Measurements from ENCODE around the gene IGFL1.
"Not testable (repeated sequence)": the region's sequence is repeated elsewhere in the genome, so short reads cannot be mapped to it uniquely, and the experiment has no call there.

IGFL1 gene

DNA sequence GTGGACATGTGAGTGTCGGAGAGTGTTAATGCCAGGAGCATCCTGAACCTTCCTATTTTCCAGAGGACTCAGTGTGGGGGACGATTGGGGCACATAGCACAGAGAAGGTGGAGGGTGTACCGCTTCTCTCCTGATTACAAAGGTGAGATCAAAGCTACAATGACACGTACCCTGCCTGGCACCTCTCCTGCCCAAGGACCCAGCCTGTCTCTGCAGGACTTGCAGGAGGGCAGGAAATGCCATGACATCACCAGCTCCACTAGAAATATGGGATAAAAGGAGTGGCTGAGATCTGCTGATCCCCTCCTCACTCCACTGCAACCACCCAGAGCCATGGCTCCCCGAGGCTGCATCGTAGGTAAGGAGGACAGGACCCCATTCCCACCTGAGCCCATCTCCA, at the start of gene IGFL1:
Gene IGFL1, plus strand, starts transcription at position 301 of the 400 bp plus-strand sequence. Its CDS starts 33 bp downstream, at position 334.
- H3K9ac ChIP-seq (ENCODE audit: low read length): no peak within 1 kb of the TSS
- no peaks in the 10 kb centered on the region for H3K9me3 ChIP-seq (ENCODE audit: low read length)
- H3K27me3 ChIP-seq (ENCODE audit: control insufficient read depth in 1 of 2, insufficient read depth in 2 of 2, low read length in 2 of 2): peaks cover 0 to 15% of the 10 kb centered on the region in 2 donors
- H3K27ac ChIP-seq (ENCODE audit: low read depth, low read length): no peak within 1 kb of the TSS
- no peak within 1 kb of the TSS for H3K4me3 ChIP-seq (ENCODE audit: low read depth in 1 of 2, low read length in 2 of 2)
- no peaks in the 10 kb centered on the region for H3K36me3 ChIP-seq (ENCODE audit: insufficient read depth, low read length)
- peaks cover 6% of the 10 kb centered on the region for H3K4me1 ChIP-seq (ENCODE audit: insufficient read depth, low read length)

DNA sequence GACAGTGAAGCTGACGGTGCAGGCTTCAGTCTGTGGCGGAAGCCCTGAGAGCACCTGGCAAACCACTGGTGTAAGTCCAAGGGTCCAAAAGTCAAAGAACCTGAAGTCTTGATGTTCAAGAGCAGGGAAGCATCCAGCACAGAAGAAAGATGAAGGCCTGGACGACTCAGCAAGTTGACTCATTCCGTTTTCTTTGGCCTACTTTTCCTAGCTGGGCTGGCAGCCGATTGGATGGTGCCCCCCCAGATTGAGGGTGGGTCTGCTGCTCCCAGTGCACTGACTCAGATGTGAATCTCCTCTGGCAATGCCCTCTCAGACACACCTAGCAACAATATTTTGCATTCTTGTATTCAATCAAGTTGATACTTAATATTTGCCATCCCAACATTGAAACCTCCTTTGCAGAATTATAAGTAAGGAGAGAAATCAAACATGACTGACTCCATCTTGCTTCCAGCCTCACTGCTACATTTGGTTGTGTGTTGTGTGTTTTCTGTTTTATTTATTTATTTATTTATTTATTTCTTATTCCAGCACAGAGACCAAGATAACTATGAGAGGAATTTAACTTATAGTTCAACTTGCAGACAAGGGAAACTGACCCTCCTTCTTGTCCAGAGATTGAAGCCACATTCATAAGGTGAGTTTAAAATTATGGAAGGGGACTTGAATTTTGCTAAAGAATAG, 48.7 kb upstream of the IGFL1 start:
- no peak overlapping the region for H3K27ac ChIP-seq (ENCODE audit: low read depth, low read length)
- H3K4me1 ChIP-seq (ENCODE audit: insufficient read depth, low read length): no peaks in the 10 kb centered on the region
- H3K27me3 ChIP-seq (ENCODE audit: control insufficient read depth in 1 of 2, insufficient read depth in 2 of 2, low read length in 2 of 2): peaks cover 0 to 3% of the 10 kb centered on the region in 2 donors
- H3K36me3 ChIP-seq (ENCODE audit: insufficient read depth, low read length): no peaks in the 10 kb centered on the region
- no peak overlapping the region for H3K9ac ChIP-seq (ENCODE audit: low read length)
- no peaks in the 10 kb centered on the region for H3K9me3 ChIP-seq (ENCODE audit: low read length)
- no peak overlapping the region for H3K4me3 ChIP-seq (ENCODE audit: low read depth in 1 of 2, low read length in 2 of 2)

DNA sequence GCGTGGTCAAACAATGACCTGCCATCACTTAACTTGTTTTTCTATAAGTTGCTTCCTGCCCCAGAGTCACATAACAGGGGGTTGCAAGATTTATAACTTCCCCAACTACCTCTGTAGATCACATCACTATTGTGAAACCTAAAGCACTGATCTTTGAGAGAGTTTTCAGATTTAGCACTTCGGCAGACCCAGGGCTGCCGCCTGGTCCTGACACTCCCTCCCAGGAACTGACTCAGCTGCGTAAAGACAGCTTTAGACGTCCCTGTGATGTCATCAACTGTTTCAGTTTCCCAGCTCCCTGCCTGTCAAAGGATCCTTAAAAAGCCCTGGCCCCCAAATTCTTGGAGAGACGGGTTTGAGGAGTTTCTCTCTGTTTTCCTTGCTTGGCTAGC, 48.2 kb upstream of the IGFL1 start:
- H3K4me1 ChIP-seq (ENCODE audit: insufficient read depth, low read length): no peaks in the 10 kb centered on the region
- no peaks in the 10 kb centered on the region for H3K36me3 ChIP-seq (ENCODE audit: insufficient read depth, low read length)
- H3K4me3 ChIP-seq (ENCODE audit: low read depth in 1 of 2, low read length in 2 of 2): no peak overlapping the region
- H3K27me3 ChIP-seq (ENCODE audit: control insufficient read depth in 1 of 2, insufficient read depth in 2 of 2, low read length in 2 of 2): peaks cover 0 to 3% of the 10 kb centered on the region in 2 donors
- no peak overlapping the region for H3K27ac ChIP-seq (ENCODE audit: low read depth, low read length)
- no peaks in the 10 kb centered on the region for H3K9me3 ChIP-seq (ENCODE audit: low read length)
- no peak overlapping the region for H3K9ac ChIP-seq (ENCODE audit: low read length)

DNA sequence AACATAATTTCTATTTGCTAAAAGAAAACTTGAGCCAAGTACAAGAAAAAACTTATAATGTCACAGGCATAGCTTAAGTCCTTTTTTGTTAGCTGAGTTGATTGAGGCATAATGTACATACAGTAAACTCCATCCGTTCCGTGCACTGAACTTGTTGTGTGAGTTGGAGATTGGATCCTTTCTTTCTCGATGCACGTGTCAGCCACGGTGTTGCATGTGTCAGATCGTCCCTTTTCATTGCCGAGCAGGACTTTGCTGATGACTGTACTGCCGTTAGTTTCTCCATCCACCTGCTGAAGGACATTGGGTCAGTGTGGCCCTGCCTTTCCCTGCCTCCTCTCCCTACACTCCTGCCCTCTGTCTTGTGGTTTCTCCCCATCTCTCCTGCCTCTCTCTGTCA, 47.1 kb upstream of the IGFL1 start:
- Histone ChIP-seq H3K4me3 (ENCODE audit: low read depth in 1 of 2, low read length in 2 of 2) (no peak overlapping the region), H3K9ac (ENCODE audit: low read length) (no peak overlapping the region), H3K4me1 (ENCODE audit: insufficient read depth, low read length) (no peaks in the 10 kb centered on the region), H3K27me3 (ENCODE audit: control insufficient read depth in 1 of 2, insufficient read depth in 2 of 2, low read length in 2 of 2) (no peaks in the 10 kb centered on the region), H3K36me3 (ENCODE audit: insufficient read depth, low read length) (no peaks in the 10 kb centered on the region), H3K9me3 (ENCODE audit: low read length) (no peaks in the 10 kb centered on the region), H3K27ac (ENCODE audit: low read depth, low read length) (no peak overlapping the region)

DNA sequence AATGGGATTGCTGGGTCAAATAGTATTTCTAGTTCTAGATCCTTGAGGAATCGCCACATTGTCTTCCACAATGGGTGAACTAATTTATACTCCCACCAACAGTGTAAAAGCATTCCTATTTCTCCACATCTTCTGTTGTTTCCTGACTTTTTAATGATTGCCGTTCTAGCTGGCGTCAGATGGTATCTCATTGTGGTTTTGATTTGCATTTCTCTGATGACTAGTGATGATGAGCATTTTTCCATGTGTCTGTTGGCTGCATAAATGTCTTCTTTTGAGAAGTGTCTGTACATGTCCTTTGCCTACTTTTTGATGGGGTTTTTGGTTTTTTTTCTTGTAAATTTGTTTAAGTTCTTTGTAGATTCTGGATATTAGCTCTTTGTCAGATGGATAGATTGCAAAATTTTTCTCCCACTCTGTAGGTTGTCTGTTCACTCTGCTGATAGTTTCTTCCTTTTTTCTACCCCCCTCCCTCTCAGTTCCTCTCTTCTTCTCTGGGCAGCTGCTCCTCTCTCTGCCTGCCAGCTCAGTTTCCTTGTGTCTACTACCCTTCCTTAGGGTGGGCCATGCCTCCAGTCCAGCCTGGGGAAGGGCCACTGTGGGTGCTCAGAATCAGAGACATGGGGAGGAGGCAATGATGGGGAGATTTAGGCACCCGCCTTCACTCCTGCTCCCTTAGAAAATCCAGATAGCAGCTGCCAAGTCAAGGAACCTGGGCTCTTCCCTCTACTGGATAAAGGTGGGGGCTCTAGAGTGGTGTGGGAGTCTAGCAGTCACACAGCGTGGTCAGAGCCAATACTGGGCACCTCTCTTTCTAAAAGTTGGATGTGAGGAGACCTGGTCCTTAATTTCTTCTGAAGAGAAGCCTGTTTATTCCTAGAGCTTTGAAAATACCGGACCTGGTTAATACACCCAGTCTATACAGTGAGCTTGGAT, 44.5 kb upstream of the IGFL1 start:
- not testable (repeated sequence) for H3K27ac ChIP-seq (ENCODE audit: low read depth, low read length); H3K4me3 ChIP-seq (ENCODE audit: low read depth in 1 of 2, low read length in 2 of 2); H3K9ac ChIP-seq (ENCODE audit: low read length); H3K27me3 ChIP-seq (ENCODE audit: control insufficient read depth in 1 of 2, insufficient read depth in 2 of 2, low read length in 2 of 2); H3K9me3 ChIP-seq (ENCODE audit: low read length); H3K36me3 ChIP-seq (ENCODE audit: insufficient read depth, low read length); H3K4me1 ChIP-seq (ENCODE audit: insufficient read depth, low read length)

DNA sequence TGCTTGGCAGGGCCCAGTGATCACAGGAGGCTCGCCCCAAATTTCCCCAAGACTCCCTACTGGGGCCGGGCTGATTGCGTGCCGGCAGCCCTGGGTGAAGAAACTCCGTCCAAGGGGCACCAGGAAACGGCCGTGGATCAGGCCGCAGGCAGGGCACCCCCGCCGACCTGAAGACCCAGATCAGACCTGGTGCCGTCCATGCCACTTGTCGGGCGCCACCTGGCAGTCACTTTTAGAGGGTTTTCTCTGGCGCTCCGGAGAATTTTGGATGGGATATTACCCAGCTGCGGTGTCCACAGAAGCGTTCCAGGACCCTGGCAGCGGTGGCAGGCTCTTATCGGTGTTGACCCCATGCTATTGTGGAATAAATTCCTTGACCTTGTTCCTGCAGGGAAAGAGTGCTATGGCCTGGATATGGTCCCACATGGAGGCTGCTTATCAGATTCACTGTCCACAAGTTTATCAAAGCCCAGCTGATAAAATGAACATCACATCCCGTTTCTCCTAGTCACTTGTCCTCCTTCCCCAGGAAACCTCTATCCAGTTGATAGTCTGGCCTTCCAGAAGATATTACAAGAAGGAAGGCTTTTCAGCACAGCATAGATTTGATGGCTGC, 43.3 kb upstream of the IGFL1 start:
- no peak overlapping the region for H3K27ac ChIP-seq (ENCODE audit: low read depth, low read length)
- no peaks in the 10 kb centered on the region for H3K9me3 ChIP-seq (ENCODE audit: low read length)

DNA sequence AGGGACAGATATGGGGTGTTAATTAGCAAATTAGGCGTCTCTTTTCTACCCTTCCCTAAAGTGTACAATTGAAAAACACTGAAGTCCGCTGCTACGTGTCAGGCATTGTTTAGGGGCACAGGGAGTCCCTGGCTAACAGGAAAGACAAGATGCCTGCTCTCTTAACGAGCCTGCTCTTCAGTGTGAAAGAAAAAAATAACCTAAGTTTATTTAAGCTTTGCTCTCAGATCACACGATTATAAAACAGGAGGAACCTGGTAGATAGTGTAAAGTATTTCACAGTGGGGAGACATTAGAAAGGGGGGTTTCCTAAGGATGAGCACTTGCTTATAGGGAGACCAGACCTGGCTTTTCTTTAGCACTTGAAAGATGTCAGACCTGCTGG, 42.8 kb upstream of the IGFL1 start:
- Histone ChIP-seq H3K27me3 (ENCODE audit: control insufficient read depth in 1 of 2, insufficient read depth in 2 of 2, low read length in 2 of 2) (no peaks in the 10 kb centered on the region), H3K27ac (ENCODE audit: low read depth, low read length) (no peak overlapping the region), H3K9ac (ENCODE audit: low read length) (no peak overlapping the region), H3K4me3 (ENCODE audit: low read depth in 1 of 2, low read length in 2 of 2) (no peak overlapping the region), H3K36me3 (ENCODE audit: insufficient read depth, low read length) (no peaks in the 10 kb centered on the region), H3K4me1 (ENCODE audit: insufficient read depth, low read length) (no peaks in the 10 kb centered on the region), H3K9me3 (ENCODE audit: low read length) (no peaks in the 10 kb centered on the region)

More for the DNA sequence above, 43.3 kb upstream of the IGFL1 start:
- H3K27me3 ChIP-seq (ENCODE audit: control insufficient read depth in 1 of 2, insufficient read depth in 2 of 2, low read length in 2 of 2): no peaks in the 10 kb centered on the region
- H3K9ac ChIP-seq (ENCODE audit: low read length): no peak overlapping the region
- H3K4me1 ChIP-seq (ENCODE audit: insufficient read depth, low read length): no peaks in the 10 kb centered on the region
- no peak overlapping the region for H3K4me3 ChIP-seq (ENCODE audit: low read depth in 1 of 2, low read length in 2 of 2)
- no peaks in the 10 kb centered on the region for H3K36me3 ChIP-seq (ENCODE audit: insufficient read depth, low read length)

DNA sequence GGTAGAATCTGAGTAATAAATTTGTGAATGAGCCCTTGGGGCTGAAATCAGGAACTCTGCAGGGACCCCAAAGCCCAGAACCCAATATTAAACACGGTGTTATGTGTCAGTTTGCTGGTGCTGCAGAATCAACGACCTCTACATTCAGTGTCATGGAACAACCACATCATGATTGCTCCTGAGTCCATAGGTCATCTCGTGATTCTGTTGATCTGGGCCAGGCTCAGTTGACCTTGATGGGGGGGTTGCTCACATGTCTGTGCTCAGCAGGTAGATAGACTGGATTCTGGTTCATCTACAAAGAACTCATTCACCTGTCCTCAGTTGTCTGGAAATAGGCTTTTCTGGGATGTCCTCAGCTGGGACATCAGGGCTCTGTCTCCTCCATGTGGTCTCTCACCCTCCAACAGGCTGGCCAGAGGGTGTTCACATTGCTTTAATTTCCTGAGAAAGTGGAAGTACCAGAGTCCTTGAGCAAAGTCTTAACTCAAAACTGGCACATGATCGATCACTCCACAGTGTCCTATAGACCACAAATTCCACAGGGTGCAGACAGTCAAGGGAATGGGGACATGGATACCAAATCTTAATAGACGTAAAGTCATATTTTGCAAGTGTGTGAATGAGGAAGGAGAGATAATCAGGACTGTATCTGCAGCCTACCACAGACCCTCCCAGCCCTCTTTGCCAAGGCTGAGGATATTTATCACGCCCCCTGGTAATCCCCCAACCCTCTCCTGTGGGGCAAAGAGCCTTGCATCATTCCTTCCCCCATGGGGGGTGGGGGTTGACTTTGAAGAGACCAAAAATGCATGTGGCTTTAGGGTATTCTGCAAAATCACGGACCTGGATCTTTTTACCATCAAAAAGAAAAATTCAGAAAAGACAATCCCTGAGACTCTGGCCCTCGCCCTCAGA, 39.3 kb upstream of the IGFL1 start:
- H3K9ac ChIP-seq (ENCODE audit: low read length): no peak overlapping the region
- H3K9me3 ChIP-seq (ENCODE audit: low read length): no peaks in the 10 kb centered on the region
- H3K36me3 ChIP-seq (ENCODE audit: insufficient read depth, low read length): no peaks in the 10 kb centered on the region
- H3K4me1 ChIP-seq (ENCODE audit: insufficient read depth, low read length): peaks cover 4% of the 10 kb centered on the region
- H3K27ac ChIP-seq (ENCODE audit: low read depth, low read length): no peak overlapping the region
- H3K4me3 ChIP-seq (ENCODE audit: low read depth in 1 of 2, low read length in 2 of 2): no peak overlapping the region
- no peaks in the 10 kb centered on the region for H3K27me3 ChIP-seq (ENCODE audit: control insufficient read depth in 1 of 2, insufficient read depth in 2 of 2, low read length in 2 of 2)

DNA sequence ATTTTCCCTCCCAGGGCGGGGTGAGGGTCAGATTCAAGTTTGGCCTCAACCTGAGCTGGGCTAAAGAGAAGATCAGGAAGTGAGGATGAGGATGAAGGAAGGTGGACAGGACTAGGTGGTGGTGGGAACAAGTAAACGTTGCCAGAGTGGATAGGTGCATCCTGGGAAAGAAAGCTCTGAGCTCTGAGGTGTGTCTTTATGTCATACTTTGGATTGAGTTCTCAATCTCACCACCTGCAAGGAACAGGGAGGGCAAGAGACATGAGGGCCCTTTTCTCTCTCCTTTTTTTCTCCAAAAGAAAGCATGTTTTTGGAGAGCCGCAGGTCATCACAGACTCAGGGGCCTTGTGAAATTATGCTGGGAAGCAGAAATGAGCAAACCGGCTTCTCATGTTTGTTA, 38.2 kb upstream of the IGFL1 start:
- H3K9me3 ChIP-seq (ENCODE audit: low read length): no peaks in the 10 kb centered on the region
- no peak overlapping the region for H3K27ac ChIP-seq (ENCODE audit: low read depth, low read length)
- H3K4me3 ChIP-seq (ENCODE audit: low read depth in 1 of 2, low read length in 2 of 2): no peak overlapping the region
- H3K9ac ChIP-seq (ENCODE audit: low read length): no peak overlapping the region
- no peaks in the 10 kb centered on the region for H3K27me3 ChIP-seq (ENCODE audit: control insufficient read depth in 1 of 2, insufficient read depth in 2 of 2, low read length in 2 of 2)
- H3K4me1 ChIP-seq (ENCODE audit: insufficient read depth, low read length): peaks cover 4% of the 10 kb centered on the region
- no peaks in the 10 kb centered on the region for H3K36me3 ChIP-seq (ENCODE audit: insufficient read depth, low read length)

DNA sequence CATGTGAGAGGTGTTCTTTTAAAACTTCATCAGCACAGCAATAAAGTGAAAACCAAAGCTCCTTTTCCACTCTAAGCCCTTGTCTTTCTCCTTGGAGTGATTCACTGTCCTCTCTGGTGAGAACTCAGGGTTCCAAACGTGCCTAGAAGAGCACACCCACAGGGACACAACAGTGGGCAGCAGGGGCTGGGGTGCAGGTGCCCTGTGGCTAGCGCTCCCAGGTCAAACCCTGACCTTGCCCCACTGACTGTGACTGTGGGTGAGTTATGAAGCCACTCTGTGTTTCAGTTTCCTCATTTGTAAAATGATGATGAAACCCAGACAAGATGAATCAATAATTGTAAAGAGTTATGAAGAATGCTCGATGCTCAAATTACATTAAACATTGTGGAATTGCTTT, 37.6 kb upstream of the IGFL1 start:
- Histone ChIP-seq H3K36me3 (ENCODE audit: insufficient read depth, low read length) (no peaks in the 10 kb centered on the region), H3K9ac (ENCODE audit: low read length) (no peak overlapping the region), H3K4me3 (ENCODE audit: low read depth in 1 of 2, low read length in 2 of 2) (no peak overlapping the region), H3K27ac (ENCODE audit: low read depth, low read length) (no peak overlapping the region), H3K9me3 (ENCODE audit: low read length) (no peaks in the 10 kb centered on the region), H3K4me1 (ENCODE audit: insufficient read depth, low read length) (peaks cover 4% of the 10 kb centered on the region), H3K27me3 (ENCODE audit: control insufficient read depth in 1 of 2, insufficient read depth in 2 of 2, low read length in 2 of 2) (peaks cover 0 to 4% of the 10 kb centered on the region in 2 donors)

DNA sequence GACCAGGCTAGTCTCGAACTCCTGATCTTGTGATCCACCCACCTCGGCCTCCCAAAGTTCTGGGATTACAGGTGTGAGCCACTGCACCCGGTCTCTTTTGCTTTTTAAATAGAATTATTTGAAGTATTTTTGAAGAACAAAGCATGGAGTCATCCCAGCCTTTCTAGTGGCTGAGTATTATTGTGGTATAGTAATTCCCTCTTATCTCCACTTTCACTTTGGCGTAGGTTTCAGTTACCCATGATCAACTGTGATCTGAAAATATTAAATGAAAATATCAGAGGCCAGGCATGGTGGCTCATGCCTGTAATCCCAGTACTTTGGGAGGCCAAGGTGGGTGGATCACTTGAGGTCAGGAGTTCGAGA, 36.9 kb upstream of the IGFL1 start:
- not testable (repeated sequence) for H3K9ac ChIP-seq (ENCODE audit: low read length); H3K27ac ChIP-seq (ENCODE audit: low read depth, low read length)

More for the DNA sequence above, 36.9 kb upstream of the IGFL1 start:
- not testable (repeated sequence) for H3K4me3 ChIP-seq (ENCODE audit: low read depth in 1 of 2, low read length in 2 of 2); H3K36me3 ChIP-seq (ENCODE audit: insufficient read depth, low read length); H3K9me3 ChIP-seq (ENCODE audit: low read length); H3K27me3 ChIP-seq (ENCODE audit: control insufficient read depth in 1 of 2, insufficient read depth in 2 of 2, low read length in 2 of 2); H3K4me1 ChIP-seq (ENCODE audit: insufficient read depth, low read length)
